Measurements from ENCODE around the gene TNS1. TPM values are rescaled to one million over a fixed set of nuclear protein-coding genes. Genes with fewer than 3 reads are reported as not detected.

TNS1 gene
- total RNA-seq, 6 experiments from 2014 or later: 113 to 139 (median 126) TPM

GRCh38 chr2:217795706-217796465, 206.9 kb downstream of the TNS1 start:
- H3K27me3 Mint-ChIP-seq (ENCODE audit: insufficient read depth): peaks cover 3% of the 10 kb centered on the region; the same call in 1 of the 2 replicates
- 0 out of 2 replicates have a peak overlapping the region, but pooled peaks have one; percentile 14 for H3K27ac Mint-ChIP-seq
- H3K4me1 Mint-ChIP-seq (ENCODE audit: low read depth): peaks cover 23% of the 10 kb centered on the region
- DNase-seq: no peak
- H3K36me3 Mint-ChIP-seq (ENCODE audit: low read depth): 0 out of 2 replicates have a peak, but pooled peaks cover 15% of the 10 kb centered on the region
- H3K4me3 Mint-ChIP-seq: no peak overlapping the region
- TF ChIP-seq, protein P1, sequence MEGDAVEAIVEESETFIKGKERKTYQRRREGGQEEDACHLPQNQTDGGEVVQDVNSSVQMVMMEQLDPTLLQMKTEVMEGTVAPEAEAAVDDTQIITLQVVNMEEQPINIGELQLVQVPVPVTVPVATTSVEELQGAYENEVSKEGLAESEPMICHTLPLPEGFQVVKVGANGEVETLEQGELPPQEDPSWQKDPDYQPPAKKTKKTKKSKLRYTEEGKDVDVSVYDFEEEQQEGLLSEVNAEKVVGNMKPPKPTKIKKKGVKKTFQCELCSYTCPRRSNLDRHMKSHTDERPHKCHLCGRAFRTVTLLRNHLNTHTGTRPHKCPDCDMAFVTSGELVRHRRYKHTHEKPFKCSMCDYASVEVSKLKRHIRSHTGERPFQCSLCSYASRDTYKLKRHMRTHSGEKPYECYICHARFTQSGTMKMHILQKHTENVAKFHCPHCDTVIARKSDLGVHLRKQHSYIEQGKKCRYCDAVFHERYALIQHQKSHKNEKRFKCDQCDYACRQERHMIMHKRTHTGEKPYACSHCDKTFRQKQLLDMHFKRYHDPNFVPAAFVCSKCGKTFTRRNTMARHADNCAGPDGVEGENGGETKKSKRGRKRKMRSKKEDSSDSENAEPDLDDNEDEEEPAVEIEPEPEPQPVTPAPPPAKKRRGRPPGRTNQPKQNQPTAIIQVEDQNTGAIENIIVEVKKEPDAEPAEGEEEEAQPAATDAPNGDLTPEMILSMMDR (IDR thresholded peaks at IDR 0.05): no peak
- no peaks in the 10 kb centered on the region for H3K9me3 Mint-ChIP-seq

DNA sequence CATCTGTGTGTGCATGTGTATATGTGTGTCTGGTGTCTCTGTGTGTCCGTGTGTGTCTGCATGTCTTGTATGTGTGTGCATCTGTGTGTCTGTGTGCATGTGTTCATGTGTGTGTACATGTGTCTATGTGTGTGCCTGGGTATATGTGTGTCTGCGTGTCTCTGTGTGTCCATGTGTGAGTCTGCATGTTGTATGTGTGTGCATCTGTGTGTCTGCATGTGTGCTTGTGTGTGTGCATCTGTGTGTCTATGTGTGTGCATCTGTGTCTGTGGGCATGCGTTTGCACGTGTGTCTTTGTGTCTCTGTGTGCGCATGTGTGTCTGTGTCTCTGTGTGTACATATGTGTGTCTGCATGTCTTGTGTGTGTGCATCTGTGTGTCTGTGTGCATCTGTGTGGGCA, 207.7 kb downstream of the TNS1 start:
- TF ChIP-seq, protein P1 (IDR thresholded peaks at IDR 0.05): no peak
- no peak overlapping the region for H3K27ac Mint-ChIP-seq
- DNase-seq: no peak
- H3K4me1 Mint-ChIP-seq (ENCODE audit: low read depth): peaks cover 31% of the 10 kb centered on the region
- H3K27me3 Mint-ChIP-seq (ENCODE audit: insufficient read depth): peaks cover 3% of the 10 kb centered on the region
- H3K36me3 Mint-ChIP-seq (ENCODE audit: low read depth): 0 out of 2 replicates have a peak, but pooled peaks cover 15% of the 10 kb centered on the region
- H3K4me3 Mint-ChIP-seq: no peak overlapping the region
- no peaks in the 10 kb centered on the region for H3K9me3 Mint-ChIP-seq

- H3K9me3 Mint-ChIP-seq: no peaks in the 10 kb centered on the region
- H3K27me3 Mint-ChIP-seq (ENCODE audit: insufficient read depth): peaks cover 3% of the 10 kb centered on the region
- peaks cover 10% of the 10 kb centered on the region; the same call in 1 of the 2 replicates for H3K36me3 Mint-ChIP-seq (ENCODE audit: low read depth)
- TF ChIP-seq, protein P1 (IDR thresholded peaks at IDR 0.05): no peak
- H3K4me1 Mint-ChIP-seq (ENCODE audit: low read depth): peaks cover 32% of the 10 kb centered on the region
- H3K27ac Mint-ChIP-seq: no peak overlapping the region
- no peak overlapping the region for H3K4me3 Mint-ChIP-seq
- DNase-seq: no peak
Observed at GRCh38 chr2:217794133-217794986, 208.4 kb downstream of the TNS1 start.

- H3K27me3 Mint-ChIP-seq (ENCODE audit: insufficient read depth): peaks cover 5% of the 10 kb centered on the region
Observed at GRCh38 chr2:217793566-217794132, 209.1 kb downstream of the TNS1 start.

More at GRCh38 chr2:217793566-217794132, 209.1 kb downstream of the TNS1 start:
- Mint-ChIP-seq H3K36me3 (ENCODE audit: low read depth) (peaks cover 9% of the 10 kb centered on the region; the same call in 1 of the 2 replicates), H3K4me1 (ENCODE audit: low read depth) (peaks cover 37% of the 10 kb centered on the region), H3K27ac (0 out of 2 replicates have a peak overlapping the region, but pooled peaks have one; percentile 14), H3K9me3 (no peaks in the 10 kb centered on the region), H3K4me3 (no peak overlapping the region)
- TF ChIP-seq, protein P1 (IDR thresholded peaks at IDR 0.05): no peak
- no peak for DNase-seq

Measured in HFFc6 (cell line).